Activated T-cell treated with anti-CD3 and anti-CD28 coated beads for 48 hours (primary cell): ENCODE data around the gene ACAN.

Experiments
- DNase-seq: peaks from one replicate; pipeline ENCODE4 v3.0.0-alpha.2; 2020; ENCODE audit warnings: low read depth

Gene ACAN

GRCh38 chr15:88878720-88879184 is 75.5 kb downstream of the ACAN start:
- DNase-seq, result peak; percentile 25

GRCh38 chr15:88880944-88881740 is 77.9 kb downstream of the ACAN start:
- DNase-seq, result no peak

GRCh38 chr15:88881775-88882174 is 78.5 kb downstream of the ACAN start:
- DNase-seq, result no peak

- no peak for DNase-seq
Observed at GRCh38 chr15:88882785-88883184, 79.5 kb downstream of the ACAN start.

GRCh38 chr15:88887068-88887580 is 83.9 kb downstream of the ACAN start:
- DNase-seq, result no peak

- DNase-seq, result no peak
Observed at GRCh38 chr15:88888719-88889118, 85.5 kb downstream of the ACAN start.

GRCh38 chr15:88890495-88890894 is 87.3 kb downstream of the ACAN start:
- DNase-seq, result no peak

- no peak for DNase-seq
Observed at GRCh38 chr15:88891540-88892254, 88.5 kb downstream of the ACAN start.

- DNase-seq, result peak; percentile 83
Observed at GRCh38 chr15:88894348-88894818, 91.1 kb downstream of the ACAN start.

GRCh38 chr15:88894819-88895767 is 91.9 kb downstream of the ACAN start, which contains the start of gene HAPLN3:
HAPLN3 (minus strand) TSS chr15:88895544; CDS start chr15:88887298, 8,246 bp downstream.
- DNase-seq, result peak; percentile 63

GRCh38 chr15:88896333-88897033 is 93.2 kb downstream of the ACAN start:
- DNase-seq, result no peak

GRCh38 chr15:88897142-88897455 is 93.9 kb downstream of the ACAN start:
- DNase-seq, result no peak

- peak; percentile 78 for DNase-seq
Observed at GRCh38 chr15:88897456-88898194, 94.4 kb downstream of the ACAN start.

GRCh38 chr15:88898736-88899135 is 95.5 kb downstream of the ACAN start:
- no peak for DNase-seq

GRCh38 chr15:88899251-88899650 is 96.0 kb downstream of the ACAN start:
- no peak for DNase-seq

GRCh38 chr15:88900309-88900981 is 97.2 kb downstream of the ACAN start:
- DNase-seq, result no peak

GRCh38 chr15:88900982-88901418 is 97.8 kb downstream of the ACAN start:
- DNase-seq, result no peak

- DNase-seq, result no peak
Observed at GRCh38 chr15:88901508-88902220, 98.4 kb downstream of the ACAN start.

GRCh38 chr15:88902221-88902835 is 99.1 kb downstream of the ACAN start:
- DNase-seq, result no peak
